ENCODE data around the gene MRPS7. TPM values are rescaled to one million over a fixed set of nuclear protein-coding genes. Genes with fewer than 3 reads are reported as not detected.

MRPS7 gene
- total and polyA plus RNA-seq, 8 donors: 41.0 to 70.4 (median 58.0) TPM

GRCh38 chr17:75301049-75301448, 39.4 kb downstream of the MRPS7 start:
- peak overlapping the region in 1 of 2 donors; percentile 64 for H3K27ac ChIP-seq
- no peaks in the 10 kb centered on the region for H3K36me3 ChIP-seq
- no peaks in the 10 kb centered on the region for H3K9me3 ChIP-seq
- H3K4me3 ChIP-seq: no peak overlapping the region
- no peaks in the 10 kb centered on the region for H3K27me3 ChIP-seq
- intact Hi-C loops (cut with DNase I): no loop called here
- peak; percentile 58 for ATAC-seq
- no peak for TF ChIP-seq CTCF (IDR thresholded peaks at IDR 0.05)
- no peak for DNase-seq
- H3K4me1 ChIP-seq: peaks cover 0 to 53% of the 10 kb centered on the region in 2 donors

- Histone ChIP-seq H3K4me1 (peaks cover 0 to 53% of the 10 kb centered on the region in 2 donors), H3K9me3 (no peaks in the 10 kb centered on the region), H3K27ac (peak overlapping the region in 1 of 2 donors; percentile 64), H3K4me3 (no peak overlapping the region), H3K27me3 (no peaks in the 10 kb centered on the region), H3K36me3 (no peaks in the 10 kb centered on the region)
- TF ChIP-seq CTCF (IDR thresholded peaks at IDR 0.05): no peak
- ATAC-seq (peak; percentile 50), DNase-seq (no peak)
- intact Hi-C loops (cut with DNase I): no loop called here
Observed at GRCh38 chr17:75301502-75302206, 40.0 kb downstream of the MRPS7 start.

GRCh38 chr17:75307957-75308731, 46.5 kb downstream of the MRPS7 start:
- no peak for TF ChIP-seq CTCF (IDR thresholded peaks at IDR 0.05)

GRCh38 chr17:75308732-75309629, 47.3 kb downstream of the MRPS7 start:
- ATAC-seq (peak; percentile 61), DNase-seq (peak in 2 of 4 donors; percentile 54 to 83)
- Histone ChIP-seq H3K27me3 (no peaks in the 10 kb centered on the region), H3K4me1 (peaks cover 0 to 75% of the 10 kb centered on the region in 2 donors), H3K36me3 (no peaks in the 10 kb centered on the region), H3K9me3 (no peaks in the 10 kb centered on the region), H3K27ac (peak overlapping the region; percentile 48 to 87), H3K4me3 (no peak overlapping the region)
- TF ChIP-seq CTCF (IDR thresholded peaks at IDR 0.05): no peak
- intact Hi-C loops (cut with DNase I): no loop called here

More at GRCh38 chr17:75307957-75308731, 46.5 kb downstream of the MRPS7 start:
- no peak for ATAC-seq
- DNase-seq: no peak
- H3K4me1 ChIP-seq: peaks cover 0 to 66% of the 10 kb centered on the region in 2 donors
- H3K36me3 ChIP-seq: no peaks in the 10 kb centered on the region
- H3K9me3 ChIP-seq: no peaks in the 10 kb centered on the region
- H3K27me3 ChIP-seq: no peaks in the 10 kb centered on the region
- intact Hi-C loops (cut with DNase I): no loop called here
- H3K4me3 ChIP-seq: no peak overlapping the region
- H3K27ac ChIP-seq: peak overlapping the region; percentile 44 to 87
